Measurements from ENCODE around the gene USP17L27.
"Not testable (repeated sequence)": the region's sequence is repeated elsewhere in the genome, so short reads cannot be mapped to it uniquely, and the experiment has no call there.

Gene USP17L27

GRCh38 chr4:9353338-9353737 lies 9.4 kb downstream of the USP17L27 start, which contains the start of gene USP17L29:
Gene USP17L29 (plus strand): TSS chr4:9353638. CDS start chr4:9353638, 0 bp downstream.
- H3K9me2 ChIP-seq (ENCODE audit: low read depth, low read length); H4K20me1 ChIP-seq (ENCODE audit: insufficient read depth, low read length); H2AFZ ChIP-seq (ENCODE audit: low read length); H3F3A ChIP-seq (ENCODE audit: insufficient read depth, low read length); H3K27me3 ChIP-seq (ENCODE audit: insufficient read depth, low read length); H3K27ac ChIP-seq (ENCODE audit: low read depth, low read length, poor library complexity, severe bottlenecking); H3K4me3 ChIP-seq (ENCODE audit: low read depth, low read length, poor library complexity, severe bottlenecking); H3K36me3 ChIP-seq (ENCODE audit: insufficient read depth, low read length); H3K9ac ChIP-seq (ENCODE audit: low read length); H3K9me3 ChIP-seq (ENCODE audit: low read length); H3K4me2 ChIP-seq (ENCODE audit: low read length); H3K4me1 ChIP-seq (ENCODE audit: insufficient read depth, low read length, severe bottlenecking); H3K79me2 ChIP-seq (ENCODE audit: insufficient read depth, low read length): not testable (repeated sequence)

- H3K4me1 ChIP-seq (ENCODE audit: insufficient read depth, low read length, severe bottlenecking); H3K27me3 ChIP-seq (ENCODE audit: insufficient read depth, low read length); H3K27ac ChIP-seq (ENCODE audit: low read depth, low read length, poor library complexity, severe bottlenecking); H3K9ac ChIP-seq (ENCODE audit: low read length); H3K9me3 ChIP-seq (ENCODE audit: low read length); H3K9me2 ChIP-seq (ENCODE audit: low read depth, low read length); H3K36me3 ChIP-seq (ENCODE audit: insufficient read depth, low read length); H3K4me2 ChIP-seq (ENCODE audit: low read length); H3K4me3 ChIP-seq (ENCODE audit: low read depth, low read length, poor library complexity, severe bottlenecking); H3F3A ChIP-seq (ENCODE audit: insufficient read depth, low read length); H2AFZ ChIP-seq (ENCODE audit: low read length); H3K79me2 ChIP-seq (ENCODE audit: insufficient read depth, low read length); H4K20me1 ChIP-seq (ENCODE audit: insufficient read depth, low read length): not testable (repeated sequence)
Measured at GRCh38 chr4:9362829-9363228, 18.9 kb downstream of the USP17L27 start, which contains the start of gene USP17L30. Gene USP17L30 (plus strand): TSS chr4:9363129. CDS start chr4:9363129, 0 bp downstream.

DNA sequence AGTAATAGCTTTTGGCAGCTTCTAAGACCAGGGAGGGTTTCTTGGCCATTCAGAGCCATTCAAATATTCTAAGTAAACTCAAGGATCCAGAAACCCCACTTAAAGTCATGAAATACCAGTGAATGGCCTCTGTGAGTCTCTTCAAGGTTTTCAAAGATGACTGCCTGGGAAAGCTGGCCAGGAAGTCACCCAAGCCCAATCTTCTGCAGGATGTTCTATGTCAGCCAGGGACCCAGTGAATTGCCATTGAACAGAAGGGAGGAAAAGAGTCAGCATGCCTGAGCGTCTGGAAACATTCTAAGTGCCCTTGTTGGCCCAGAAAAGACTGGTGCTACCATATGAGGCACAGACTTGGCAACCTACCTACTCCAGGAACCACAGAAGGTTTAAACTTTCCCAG lies 35.9 kb downstream of the USP17L27 start:
- H3K9me3 ChIP-seq (ENCODE audit: low read length); H3K27me3 ChIP-seq (ENCODE audit: insufficient read depth, low read length); H2AFZ ChIP-seq (ENCODE audit: low read length); H4K20me1 ChIP-seq (ENCODE audit: insufficient read depth, low read length); H3F3A ChIP-seq (ENCODE audit: insufficient read depth, low read length); H3K4me3 ChIP-seq (ENCODE audit: low read depth, low read length, poor library complexity, severe bottlenecking); H3K36me3 ChIP-seq (ENCODE audit: insufficient read depth, low read length); H3K4me2 ChIP-seq (ENCODE audit: low read length); H3K9ac ChIP-seq (ENCODE audit: low read length); H3K79me2 ChIP-seq (ENCODE audit: insufficient read depth, low read length); H3K27ac ChIP-seq (ENCODE audit: low read depth, low read length, poor library complexity, severe bottlenecking); H3K4me1 ChIP-seq (ENCODE audit: insufficient read depth, low read length, severe bottlenecking); H3K9me2 ChIP-seq (ENCODE audit: low read depth, low read length): not testable (repeated sequence)

DNA sequence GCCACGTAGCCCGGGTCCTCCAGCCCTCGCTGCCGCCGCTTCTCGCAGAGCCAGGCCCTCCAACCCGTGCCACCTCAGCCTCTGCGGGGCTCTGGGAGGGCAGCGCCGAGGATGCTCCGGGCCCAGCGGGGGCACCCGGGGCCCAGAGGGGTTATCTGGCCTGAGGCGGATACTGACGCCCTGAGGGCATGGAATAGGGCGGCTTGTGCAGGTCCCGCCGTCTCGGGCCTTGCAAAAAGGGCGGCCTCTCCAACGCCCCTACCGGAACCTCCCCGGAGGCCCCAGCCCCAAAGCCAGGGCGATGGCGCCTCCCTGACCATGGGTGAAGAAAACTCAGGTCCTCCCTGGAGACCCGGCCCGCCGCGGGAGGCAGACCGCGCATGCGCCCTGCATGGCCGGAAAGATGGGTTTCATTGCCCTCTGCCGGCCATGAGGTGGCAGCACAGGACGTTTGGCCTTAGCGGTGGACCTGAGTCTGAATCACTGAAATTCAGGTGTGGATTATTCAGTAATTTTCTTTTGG lies 37.1 kb downstream of the USP17L27 start:
- not testable (repeated sequence) for H3K4me3 ChIP-seq (ENCODE audit: low read depth, low read length, poor library complexity, severe bottlenecking); H3K9ac ChIP-seq (ENCODE audit: low read length); H3K4me2 ChIP-seq (ENCODE audit: low read length); H3K27ac ChIP-seq (ENCODE audit: low read depth, low read length, poor library complexity, severe bottlenecking); H3K79me2 ChIP-seq (ENCODE audit: insufficient read depth, low read length); H3K36me3 ChIP-seq (ENCODE audit: insufficient read depth, low read length); H4K20me1 ChIP-seq (ENCODE audit: insufficient read depth, low read length); H3K27me3 ChIP-seq (ENCODE audit: insufficient read depth, low read length); H2AFZ ChIP-seq (ENCODE audit: low read length); H3K4me1 ChIP-seq (ENCODE audit: insufficient read depth, low read length, severe bottlenecking); H3F3A ChIP-seq (ENCODE audit: insufficient read depth, low read length); H3K9me2 ChIP-seq (ENCODE audit: low read depth, low read length); H3K9me3 ChIP-seq (ENCODE audit: low read length)

DNA sequence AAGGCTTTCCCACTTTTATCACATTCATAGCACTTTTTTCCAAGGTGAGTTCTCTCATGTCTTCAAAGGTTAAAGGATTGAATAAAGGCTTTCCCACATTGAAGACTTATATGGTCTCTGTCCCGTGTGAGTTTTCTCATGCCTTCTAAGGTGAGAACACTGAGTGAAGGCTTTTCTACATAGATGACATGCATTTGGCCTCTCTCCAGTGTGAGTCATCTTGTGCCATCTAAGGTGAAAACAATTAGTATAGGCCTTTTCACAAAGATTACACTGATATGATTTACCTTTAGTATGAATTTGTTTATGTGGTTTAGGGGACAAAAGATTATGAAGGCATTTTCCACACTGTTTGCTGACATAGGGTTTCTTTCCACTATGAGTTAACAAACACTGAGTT lies 40.2 kb downstream of the USP17L27 start:
- Histone ChIP-seq H3K27me3 (ENCODE audit: insufficient read depth, low read length) (no peaks in the 10 kb centered on the region), H3K79me2 (ENCODE audit: insufficient read depth, low read length) (no peaks in the 10 kb centered on the region), H3K9ac (ENCODE audit: low read length) (no peak overlapping the region), H3K4me2 (ENCODE audit: low read length) (no peak overlapping the region), H3F3A (ENCODE audit: insufficient read depth, low read length) (no peaks in the 10 kb centered on the region), H3K27ac (ENCODE audit: low read depth, low read length, poor library complexity, severe bottlenecking) (no peak overlapping the region), H3K36me3 (ENCODE audit: insufficient read depth, low read length) (no peaks in the 10 kb centered on the region), H3K9me3 (ENCODE audit: low read length) (no peaks in the 10 kb centered on the region), H2AFZ (ENCODE audit: low read length) (no peak overlapping the region), H3K9me2 (ENCODE audit: low read depth, low read length) (no peaks in the 10 kb centered on the region), H4K20me1 (ENCODE audit: insufficient read depth, low read length) (no peaks in the 10 kb centered on the region), H3K4me1 (ENCODE audit: insufficient read depth, low read length, severe bottlenecking) (no peaks in the 10 kb centered on the region), H3K4me3 (ENCODE audit: low read depth, low read length, poor library complexity, severe bottlenecking) (no peak overlapping the region)
- TF ChIP-seq, protein P1, sequence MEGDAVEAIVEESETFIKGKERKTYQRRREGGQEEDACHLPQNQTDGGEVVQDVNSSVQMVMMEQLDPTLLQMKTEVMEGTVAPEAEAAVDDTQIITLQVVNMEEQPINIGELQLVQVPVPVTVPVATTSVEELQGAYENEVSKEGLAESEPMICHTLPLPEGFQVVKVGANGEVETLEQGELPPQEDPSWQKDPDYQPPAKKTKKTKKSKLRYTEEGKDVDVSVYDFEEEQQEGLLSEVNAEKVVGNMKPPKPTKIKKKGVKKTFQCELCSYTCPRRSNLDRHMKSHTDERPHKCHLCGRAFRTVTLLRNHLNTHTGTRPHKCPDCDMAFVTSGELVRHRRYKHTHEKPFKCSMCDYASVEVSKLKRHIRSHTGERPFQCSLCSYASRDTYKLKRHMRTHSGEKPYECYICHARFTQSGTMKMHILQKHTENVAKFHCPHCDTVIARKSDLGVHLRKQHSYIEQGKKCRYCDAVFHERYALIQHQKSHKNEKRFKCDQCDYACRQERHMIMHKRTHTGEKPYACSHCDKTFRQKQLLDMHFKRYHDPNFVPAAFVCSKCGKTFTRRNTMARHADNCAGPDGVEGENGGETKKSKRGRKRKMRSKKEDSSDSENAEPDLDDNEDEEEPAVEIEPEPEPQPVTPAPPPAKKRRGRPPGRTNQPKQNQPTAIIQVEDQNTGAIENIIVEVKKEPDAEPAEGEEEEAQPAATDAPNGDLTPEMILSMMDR (IDR thresholded peaks at IDR 0.05; ENCODE audit: low read length): no peak
- TF ChIP-seq EZH2 (IDR thresholded peaks at IDR 0.05; ENCODE audit: borderline replicate concordance, low read length): no peak

DNA sequence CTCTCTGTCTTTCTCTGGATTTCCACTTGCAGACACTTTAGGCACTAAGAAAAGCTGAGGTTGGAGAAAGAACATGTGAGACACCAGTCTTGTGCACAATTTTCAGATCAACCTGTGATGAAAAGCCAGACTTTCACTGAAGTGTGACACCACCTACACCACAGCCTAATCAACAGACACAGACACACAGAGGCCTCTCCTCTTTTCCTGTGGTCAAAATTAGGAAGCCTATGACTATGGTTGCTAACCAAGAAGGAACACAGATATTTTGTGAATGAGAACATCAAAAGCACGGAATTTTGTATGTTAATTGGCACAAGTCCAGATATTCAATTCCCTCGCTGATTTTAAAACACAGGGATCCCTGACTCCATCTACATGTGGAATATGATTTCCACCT lies 45.1 kb downstream of the USP17L27 start:
- not testable (repeated sequence) for H2AFZ ChIP-seq (ENCODE audit: low read length); H3K4me3 ChIP-seq (ENCODE audit: low read depth, low read length, poor library complexity, severe bottlenecking); H3K27me3 ChIP-seq (ENCODE audit: insufficient read depth, low read length); H3K9ac ChIP-seq (ENCODE audit: low read length); H4K20me1 ChIP-seq (ENCODE audit: insufficient read depth, low read length); H3K36me3 ChIP-seq (ENCODE audit: insufficient read depth, low read length); H3K4me2 ChIP-seq (ENCODE audit: low read length); H3K27ac ChIP-seq (ENCODE audit: low read depth, low read length, poor library complexity, severe bottlenecking); H3F3A ChIP-seq (ENCODE audit: insufficient read depth, low read length); H3K4me1 ChIP-seq (ENCODE audit: insufficient read depth, low read length, severe bottlenecking); H3K9me3 ChIP-seq (ENCODE audit: low read length); H3K79me2 ChIP-seq (ENCODE audit: insufficient read depth, low read length); H3K9me2 ChIP-seq (ENCODE audit: low read depth, low read length)
